ENCODE measurements around the gene WBP11.

- no peak for TF ChIP-seq CTCF (IDR thresholded peaks at IDR 0.05)
- TF ChIP-seq POLR2AphosphoS5 (IDR thresholded peaks at IDR 0.05; ENCODE audit: low read depth, low read length) = peak; percentile 94
- no peak for TF ChIP-seq SIN3A (IDR thresholded peaks at IDR 0.05; ENCODE audit: borderline replicate concordance, insufficient read depth, low read depth, low read length)
- no peak for TF ChIP-seq TCF7L2 (IDR thresholded peaks at IDR 0.05; ENCODE audit: low read depth, low read length)
- TF ChIP-seq, protein P1, sequence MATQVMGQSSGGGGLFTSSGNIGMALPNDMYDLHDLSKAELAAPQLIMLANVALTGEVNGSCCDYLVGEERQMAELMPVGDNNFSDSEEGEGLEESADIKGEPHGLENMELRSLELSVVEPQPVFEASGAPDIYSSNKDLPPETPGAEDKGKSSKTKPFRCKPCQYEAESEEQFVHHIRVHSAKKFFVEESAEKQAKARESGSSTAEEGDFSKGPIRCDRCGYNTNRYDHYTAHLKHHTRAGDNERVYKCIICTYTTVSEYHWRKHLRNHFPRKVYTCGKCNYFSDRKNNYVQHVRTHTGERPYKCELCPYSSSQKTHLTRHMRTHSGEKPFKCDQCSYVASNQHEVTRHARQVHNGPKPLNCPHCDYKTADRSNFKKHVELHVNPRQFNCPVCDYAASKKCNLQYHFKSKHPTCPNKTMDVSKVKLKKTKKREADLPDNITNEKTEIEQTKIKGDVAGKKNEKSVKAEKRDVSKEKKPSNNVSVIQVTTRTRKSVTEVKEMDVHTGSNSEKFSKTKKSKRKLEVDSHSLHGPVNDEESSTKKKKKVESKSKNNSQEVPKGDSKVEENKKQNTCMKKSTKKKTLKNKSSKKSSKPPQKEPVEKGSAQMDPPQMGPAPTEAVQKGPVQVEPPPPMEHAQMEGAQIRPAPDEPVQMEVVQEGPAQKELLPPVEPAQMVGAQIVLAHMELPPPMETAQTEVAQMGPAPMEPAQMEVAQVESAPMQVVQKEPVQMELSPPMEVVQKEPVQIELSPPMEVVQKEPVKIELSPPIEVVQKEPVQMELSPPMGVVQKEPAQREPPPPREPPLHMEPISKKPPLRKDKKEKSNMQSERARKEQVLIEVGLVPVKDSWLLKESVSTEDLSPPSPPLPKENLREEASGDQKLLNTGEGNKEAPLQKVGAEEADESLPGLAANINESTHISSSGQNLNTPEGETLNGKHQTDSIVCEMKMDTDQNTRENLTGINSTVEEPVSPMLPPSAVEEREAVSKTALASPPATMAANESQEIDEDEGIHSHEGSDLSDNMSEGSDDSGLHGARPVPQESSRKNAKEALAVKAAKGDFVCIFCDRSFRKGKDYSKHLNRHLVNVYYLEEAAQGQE (IDR thresholded peaks at IDR 0.05; ENCODE audit: insufficient read depth in 1 of 2, low read depth in 2 of 2, low read length in 1 of 2) = no peak
These were observed 29.0 kb downstream of the WBP11 start for GRCh38 chr12:14774074-14774905.

All from Panc1 (cell line).